Measurements from ENCODE around the gene PRCD.

DNA sequence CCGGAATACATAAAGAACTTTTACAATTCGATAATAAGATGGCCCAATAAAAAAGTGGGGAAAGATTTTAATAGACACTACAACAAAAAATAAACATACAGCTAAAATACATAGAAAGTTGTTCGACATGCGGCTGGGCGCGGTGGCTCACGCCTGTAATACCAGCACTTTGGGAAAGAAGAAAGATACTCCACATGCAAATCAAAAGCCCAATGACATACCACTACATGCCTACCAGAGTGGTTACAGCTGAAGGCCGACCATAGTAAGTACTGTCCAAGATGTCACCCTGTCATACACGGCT is 9.3 kb downstream of the PRCD start:
- TF ChIP-seq EZH2 (IDR thresholded peaks at IDR 0.05; ENCODE audit: low read length): no peak
- TF ChIP-seq, protein P1, sequence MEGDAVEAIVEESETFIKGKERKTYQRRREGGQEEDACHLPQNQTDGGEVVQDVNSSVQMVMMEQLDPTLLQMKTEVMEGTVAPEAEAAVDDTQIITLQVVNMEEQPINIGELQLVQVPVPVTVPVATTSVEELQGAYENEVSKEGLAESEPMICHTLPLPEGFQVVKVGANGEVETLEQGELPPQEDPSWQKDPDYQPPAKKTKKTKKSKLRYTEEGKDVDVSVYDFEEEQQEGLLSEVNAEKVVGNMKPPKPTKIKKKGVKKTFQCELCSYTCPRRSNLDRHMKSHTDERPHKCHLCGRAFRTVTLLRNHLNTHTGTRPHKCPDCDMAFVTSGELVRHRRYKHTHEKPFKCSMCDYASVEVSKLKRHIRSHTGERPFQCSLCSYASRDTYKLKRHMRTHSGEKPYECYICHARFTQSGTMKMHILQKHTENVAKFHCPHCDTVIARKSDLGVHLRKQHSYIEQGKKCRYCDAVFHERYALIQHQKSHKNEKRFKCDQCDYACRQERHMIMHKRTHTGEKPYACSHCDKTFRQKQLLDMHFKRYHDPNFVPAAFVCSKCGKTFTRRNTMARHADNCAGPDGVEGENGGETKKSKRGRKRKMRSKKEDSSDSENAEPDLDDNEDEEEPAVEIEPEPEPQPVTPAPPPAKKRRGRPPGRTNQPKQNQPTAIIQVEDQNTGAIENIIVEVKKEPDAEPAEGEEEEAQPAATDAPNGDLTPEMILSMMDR (optimal IDR thresholded peaks at IDR 0.05 in 1 of 3, IDR thresholded peaks at IDR 0.05 in 1 of 3, conservative IDR thresholded peaks at IDR 0.05 in 1 of 3; ENCODE audit: extremely low read depth in 1 of 3, insufficient read depth in 2 of 3, low read length in 3 of 3): no peak

Data from keratinocyte (primary cell).